ENCODE results near the gene ANGPTL7.
"Not testable (repeated sequence)": the region's sequence is repeated elsewhere in the genome, so short reads cannot be mapped to it uniquely, and the experiment has no call there.

Gene ANGPTL7

GRCh38 chr1:11188858-11189451, at the start of gene ANGPTL7:
TSS of gene ANGPTL7 (plus strand) at chr1:11189355. CDS start at chr1:11189580, 225 bp downstream.
- DNase-seq, result no peak

GRCh38 chr1:11142618-11143391, 46.4 kb upstream of the ANGPTL7 start:
- DNase-seq, result no peak

GRCh38 chr1:11143401-11143800, 45.8 kb upstream of the ANGPTL7 start:
- no peak for DNase-seq

- no peak for DNase-seq
These were observed 45.2 kb upstream of the ANGPTL7 start for GRCh38 chr1:11143907-11144306.

- DNase-seq, result no peak
These were observed 44.4 kb upstream of the ANGPTL7 start for GRCh38 chr1:11144570-11145256.

GRCh38 chr1:11145741-11146140, 43.4 kb upstream of the ANGPTL7 start:
- DNase-seq, result no peak

- DNase-seq, result peak; percentile 14
These were observed 41.9 kb upstream of the ANGPTL7 start for GRCh38 chr1:11147197-11147770.

- DNase-seq, result no peak
These were observed 38.8 kb upstream of the ANGPTL7 start for GRCh38 chr1:11150326-11150725.

- DNase-seq, result no peak
These were observed 38.0 kb upstream of the ANGPTL7 start for GRCh38 chr1:11151114-11151513.

- no peak for DNase-seq
These were observed 37.1 kb upstream of the ANGPTL7 start for GRCh38 chr1:11151826-11152612.

GRCh38 chr1:11152755-11153154, 36.4 kb upstream of the ANGPTL7 start:
- DNase-seq, result no peak

- DNase-seq, result no peak
These were observed 36.0 kb upstream of the ANGPTL7 start for GRCh38 chr1:11153184-11153583.

- DNase-seq, result no peak
These were observed 32.7 kb upstream of the ANGPTL7 start for GRCh38 chr1:11156441-11156840.

- no peak for DNase-seq
These were observed 32.2 kb upstream of the ANGPTL7 start for GRCh38 chr1:11156963-11157362.

- no peak for DNase-seq
These were observed 31.8 kb upstream of the ANGPTL7 start for GRCh38 chr1:11157394-11157793.

- no peak for DNase-seq
These were observed 31.3 kb upstream of the ANGPTL7 start for GRCh38 chr1:11157867-11158266.

- DNase-seq, result no peak
These were observed 30.9 kb upstream of the ANGPTL7 start for GRCh38 chr1:11158291-11158690.

- peak; percentile 19 for DNase-seq
These were observed 30.3 kb upstream of the ANGPTL7 start for GRCh38 chr1:11158720-11159321.

- not testable (repeated sequence) for DNase-seq
These were observed 26.4 kb upstream of the ANGPTL7 start for GRCh38 chr1:11162752-11163151.

GRCh38 chr1:11166744-11167143, 22.4 kb upstream of the ANGPTL7 start:
- not testable (repeated sequence) for DNase-seq

GRCh38 chr1:11168731-11169130, 20.4 kb upstream of the ANGPTL7 start:
- DNase-seq, result no peak

- DNase-seq, result no peak
These were observed 20.0 kb upstream of the ANGPTL7 start for GRCh38 chr1:11169202-11169601.

All from midbrain (tissue), 1 donor.